K562 (cell line): Measurements from ENCODE around the gene EVI5L.

Source experiments
- FOXJ2 ChIP-seq: fragments of 200-800 bp; sonication (Bioruptor generic); IDR thresholded peaks from 2 replicates; pipeline ENCODE4 v1.6.1; 2016; ENCODE audit warnings: missing genetic modification characterization, missing compliant biosample characterization
- GATA2 ChIP-seq: sonication (generic); formaldehyde crosslinking; IDR thresholded peaks from 2 replicates; pipeline ENCODE4 v1.4.0; 2020; ENCODE audit warnings: mild to moderate bottlenecking, missing genetic modification reagents
- NRF1 ChIP-seq, 2 experiments: fragments of 450-650 bp; IDR thresholded peaks in 1 of 2; conservative IDR thresholded peaks in 1 of 2; 2 replicates each; pipeline ENCODE4 v1.6.1; 2014; ENCODE audit warnings: mild to moderate bottlenecking in 2 of 2
- RFX5 ChIP-seq: IDR thresholded peaks from 2 replicates; pipeline ENCODE4 v1.6.1; 2011; ENCODE audit warnings: low read depth, mild to moderate bottlenecking, improper control_type of control experiment, low read length
- SIN3A ChIP-seq, 2 experiments: fragments of 150-350 bp in 1 of 2; IDR thresholded peaks; 2 replicates each; pipeline ENCODE4 v1.6.1; 2011 to 2016; ENCODE audit warnings: borderline replicate concordance in 2 of 2, low read depth in 2 of 2, low read length in 2 of 2, mild to moderate bottlenecking in 2 of 2, moderate library complexity in 2 of 2; ENCODE audit not compliant: control insufficient read depth in 1 of 2
- SPI1 ChIP-seq: IDR thresholded peaks from 2 replicates; pipeline ENCODE4 v1.6.1; 2011; ENCODE audit warnings: low read depth, low read length, control low read depth, borderline replicate concordance
- THAP7 ChIP-seq: fragments of 250-450 bp; sonication (Bioruptor Pico); IDR thresholded peaks from 2 replicates; pipeline ENCODE4 v1.5.0; 2021
- ZHX1 ChIP-seq: fragments of 150-350 bp; conservative IDR thresholded peaks from 2 replicates; pipeline ENCODE4 v1.6.1; 2014; ENCODE audit warnings: low read length
- TF ChIP-seq, protein P1 (sequence below), 3 experiments: IDR thresholded peaks in 2 of 3; conservative IDR thresholded peaks in 1 of 3; 2 replicates each; pipeline ENCODE4 v1.5.1; 2011 to 2012; ENCODE audit warnings: low read length in 3 of 3, mild to moderate bottlenecking in 3 of 3, control low read depth in 2 of 3, improper control_type of control experiment in 1 of 3, inconsistent platforms in 1 of 3, low read depth in 1 of 3, mixed read lengths in 1 of 3, moderate library complexity in 1 of 3; ENCODE audit not compliant: insufficient read depth in 2 of 3
- TF ChIP-seq, protein P2 (sequence below): fragments of 200-600 bp; sonication (generic); IDR thresholded peaks from one replicate; pipeline ENCODE4 v1.6.1; 2012; ENCODE audit warnings: mild to moderate bottlenecking, low read depth, low read length, inconsistent platforms

- TF ChIP-seq, protein P1, sequence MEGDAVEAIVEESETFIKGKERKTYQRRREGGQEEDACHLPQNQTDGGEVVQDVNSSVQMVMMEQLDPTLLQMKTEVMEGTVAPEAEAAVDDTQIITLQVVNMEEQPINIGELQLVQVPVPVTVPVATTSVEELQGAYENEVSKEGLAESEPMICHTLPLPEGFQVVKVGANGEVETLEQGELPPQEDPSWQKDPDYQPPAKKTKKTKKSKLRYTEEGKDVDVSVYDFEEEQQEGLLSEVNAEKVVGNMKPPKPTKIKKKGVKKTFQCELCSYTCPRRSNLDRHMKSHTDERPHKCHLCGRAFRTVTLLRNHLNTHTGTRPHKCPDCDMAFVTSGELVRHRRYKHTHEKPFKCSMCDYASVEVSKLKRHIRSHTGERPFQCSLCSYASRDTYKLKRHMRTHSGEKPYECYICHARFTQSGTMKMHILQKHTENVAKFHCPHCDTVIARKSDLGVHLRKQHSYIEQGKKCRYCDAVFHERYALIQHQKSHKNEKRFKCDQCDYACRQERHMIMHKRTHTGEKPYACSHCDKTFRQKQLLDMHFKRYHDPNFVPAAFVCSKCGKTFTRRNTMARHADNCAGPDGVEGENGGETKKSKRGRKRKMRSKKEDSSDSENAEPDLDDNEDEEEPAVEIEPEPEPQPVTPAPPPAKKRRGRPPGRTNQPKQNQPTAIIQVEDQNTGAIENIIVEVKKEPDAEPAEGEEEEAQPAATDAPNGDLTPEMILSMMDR (IDR thresholded peaks at IDR 0.05 in 2 of 3, conservative IDR thresholded peaks at IDR 0.05 in 1 of 3; ENCODE audit: insufficient read depth in 2 of 3, low read depth in 1 of 3, low read length in 3 of 3), result no peak
- TF ChIP-seq ZHX1 (no peak), THAP7 (CRISPR knock-in tag) (no peak), RFX5 (no peak), NRF1 (conservative IDR thresholded peaks at IDR 0.05 in 1 of 2, IDR thresholded peaks at IDR 0.05 in 1 of 2) (no peak), FOXJ2 (tag) (no peak), SIN3A (IDR thresholded peaks at IDR 0.05; ENCODE audit: borderline replicate concordance in 2 of 2, control insufficient read depth in 1 of 2, low read depth in 2 of 2, low read length in 2 of 2) (no peak), GATA2 (CRISPR knock-in tag) (no peak), SPI1 (no peak)
- TF ChIP-seq, protein P2, sequence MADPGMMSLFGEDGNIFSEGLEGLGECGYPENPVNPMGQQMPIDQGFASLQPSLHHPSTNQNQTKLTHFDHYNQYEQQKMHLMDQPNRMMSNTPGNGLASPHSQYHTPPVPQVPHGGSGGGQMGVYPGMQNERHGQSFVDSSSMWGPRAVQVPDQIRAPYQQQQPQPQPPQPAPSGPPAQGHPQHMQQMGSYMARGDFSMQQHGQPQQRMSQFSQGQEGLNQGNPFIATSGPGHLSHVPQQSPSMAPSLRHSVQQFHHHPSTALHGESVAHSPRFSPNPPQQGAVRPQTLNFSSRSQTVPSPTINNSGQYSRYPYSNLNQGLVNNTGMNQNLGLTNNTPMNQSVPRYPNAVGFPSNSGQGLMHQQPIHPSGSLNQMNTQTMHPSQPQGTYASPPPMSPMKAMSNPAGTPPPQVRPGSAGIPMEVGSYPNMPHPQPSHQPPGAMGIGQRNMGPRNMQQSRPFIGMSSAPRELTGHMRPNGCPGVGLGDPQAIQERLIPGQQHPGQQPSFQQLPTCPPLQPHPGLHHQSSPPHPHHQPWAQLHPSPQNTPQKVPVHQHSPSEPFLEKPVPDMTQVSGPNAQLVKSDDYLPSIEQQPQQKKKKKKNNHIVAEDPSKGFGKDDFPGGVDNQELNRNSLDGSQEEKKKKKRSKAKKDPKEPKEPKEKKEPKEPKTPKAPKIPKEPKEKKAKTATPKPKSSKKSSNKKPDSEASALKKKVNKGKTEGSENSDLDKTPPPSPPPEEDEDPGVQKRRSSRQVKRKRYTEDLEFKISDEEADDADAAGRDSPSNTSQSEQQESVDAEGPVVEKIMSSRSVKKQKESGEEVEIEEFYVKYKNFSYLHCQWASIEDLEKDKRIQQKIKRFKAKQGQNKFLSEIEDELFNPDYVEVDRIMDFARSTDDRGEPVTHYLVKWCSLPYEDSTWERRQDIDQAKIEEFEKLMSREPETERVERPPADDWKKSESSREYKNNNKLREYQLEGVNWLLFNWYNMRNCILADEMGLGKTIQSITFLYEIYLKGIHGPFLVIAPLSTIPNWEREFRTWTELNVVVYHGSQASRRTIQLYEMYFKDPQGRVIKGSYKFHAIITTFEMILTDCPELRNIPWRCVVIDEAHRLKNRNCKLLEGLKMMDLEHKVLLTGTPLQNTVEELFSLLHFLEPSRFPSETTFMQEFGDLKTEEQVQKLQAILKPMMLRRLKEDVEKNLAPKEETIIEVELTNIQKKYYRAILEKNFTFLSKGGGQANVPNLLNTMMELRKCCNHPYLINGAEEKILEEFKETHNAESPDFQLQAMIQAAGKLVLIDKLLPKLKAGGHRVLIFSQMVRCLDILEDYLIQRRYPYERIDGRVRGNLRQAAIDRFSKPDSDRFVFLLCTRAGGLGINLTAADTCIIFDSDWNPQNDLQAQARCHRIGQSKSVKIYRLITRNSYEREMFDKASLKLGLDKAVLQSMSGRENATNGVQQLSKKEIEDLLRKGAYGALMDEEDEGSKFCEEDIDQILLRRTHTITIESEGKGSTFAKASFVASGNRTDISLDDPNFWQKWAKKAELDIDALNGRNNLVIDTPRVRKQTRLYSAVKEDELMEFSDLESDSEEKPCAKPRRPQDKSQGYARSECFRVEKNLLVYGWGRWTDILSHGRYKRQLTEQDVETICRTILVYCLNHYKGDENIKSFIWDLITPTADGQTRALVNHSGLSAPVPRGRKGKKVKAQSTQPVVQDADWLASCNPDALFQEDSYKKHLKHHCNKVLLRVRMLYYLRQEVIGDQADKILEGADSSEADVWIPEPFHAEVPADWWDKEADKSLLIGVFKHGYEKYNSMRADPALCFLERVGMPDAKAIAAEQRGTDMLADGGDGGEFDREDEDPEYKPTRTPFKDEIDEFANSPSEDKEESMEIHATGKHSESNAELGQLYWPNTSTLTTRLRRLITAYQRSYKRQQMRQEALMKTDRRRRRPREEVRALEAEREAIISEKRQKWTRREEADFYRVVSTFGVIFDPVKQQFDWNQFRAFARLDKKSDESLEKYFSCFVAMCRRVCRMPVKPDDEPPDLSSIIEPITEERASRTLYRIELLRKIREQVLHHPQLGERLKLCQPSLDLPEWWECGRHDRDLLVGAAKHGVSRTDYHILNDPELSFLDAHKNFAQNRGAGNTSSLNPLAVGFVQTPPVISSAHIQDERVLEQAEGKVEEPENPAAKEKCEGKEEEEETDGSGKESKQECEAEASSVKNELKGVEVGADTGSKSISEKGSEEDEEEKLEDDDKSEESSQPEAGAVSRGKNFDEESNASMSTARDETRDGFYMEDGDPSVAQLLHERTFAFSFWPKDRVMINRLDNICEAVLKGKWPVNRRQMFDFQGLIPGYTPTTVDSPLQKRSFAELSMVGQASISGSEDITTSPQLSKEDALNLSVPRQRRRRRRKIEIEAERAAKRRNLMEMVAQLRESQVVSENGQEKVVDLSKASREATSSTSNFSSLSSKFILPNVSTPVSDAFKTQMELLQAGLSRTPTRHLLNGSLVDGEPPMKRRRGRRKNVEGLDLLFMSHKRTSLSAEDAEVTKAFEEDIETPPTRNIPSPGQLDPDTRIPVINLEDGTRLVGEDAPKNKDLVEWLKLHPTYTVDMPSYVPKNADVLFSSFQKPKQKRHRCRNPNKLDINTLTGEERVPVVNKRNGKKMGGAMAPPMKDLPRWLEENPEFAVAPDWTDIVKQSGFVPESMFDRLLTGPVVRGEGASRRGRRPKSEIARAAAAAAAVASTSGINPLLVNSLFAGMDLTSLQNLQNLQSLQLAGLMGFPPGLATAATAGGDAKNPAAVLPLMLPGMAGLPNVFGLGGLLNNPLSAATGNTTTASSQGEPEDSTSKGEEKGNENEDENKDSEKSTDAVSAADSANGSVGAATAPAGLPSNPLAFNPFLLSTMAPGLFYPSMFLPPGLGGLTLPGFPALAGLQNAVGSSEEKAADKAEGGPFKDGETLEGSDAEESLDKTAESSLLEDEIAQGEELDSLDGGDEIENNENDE, result no peak
Observed at GRCh38 chr19:7843521-7843920, 13.5 kb downstream of the EVI5L start.
